K562 (cell line): ENCODE data around the gene SYNPO2. TPM values are rescaled to one million over a fixed set of nuclear protein-coding genes. Genes with fewer than 3 reads are reported as not detected.

Source experiments
- ATAC-seq: fragments of 200-7000 bp; cut with Tn5 transposase; 3 replicates; pipeline ENCODE4 v1.9.1; 2020; ENCODE audit warnings: moderate library complexity
- BruUV-seq: library from RNA; stranded (reverse); fragments of 400-500 nt; replicated peaks from 2 replicates; lab custom pipeline; 2021; lab: Mats Ljungman, UMichigan
- CTCF ChIA-PET: fragments of 300-600 bp; formaldehyde crosslinking; extraction: SDS; loops from one replicate; lab custom pipeline; 2021; ENCODE audit warnings: low intra/inter-chr PET ratio; lab: Yijun Ruan, JAX
- POLR2A ChIA-PET: fragments of 300-600, 350-650 bp; sonication (Branson Sonifier 250); formaldehyde crosslinking; extraction: SDS; loops from one replicate; lab custom pipeline; 2021; ENCODE audit warnings: antibody characterized with exemption, inconsistent platforms; lab: Yijun Ruan, JAX
- DNase-seq, 4 experiments: peaks; one replicate each; pipeline versions ENCODE4 v3.0.0 to v3.0.0-alpha.2; 2011 to 2018; ENCODE audit warnings: low spot score in 3 of 4, mixed read lengths in 3 of 4; ENCODE audit errors: extremely low read depth in 1 of 4
- FAIRE-seq: peaks from 2 replicates; lab custom pipeline; 2011; peaks lifted over from hg19 to GRCh38; lab: Jason Lieb, UNC
- H2AFZ ChIP-seq: 2 replicates; pipeline ENCODE4 v1.6.0; 2011; ENCODE audit warnings: low read depth, low read length, control low read depth, inconsistent platforms
- H3K27ac ChIP-seq: fragments of 200-600 bp; 3 replicates; pipeline ENCODE4 v1.8.0; 2011; ENCODE audit warnings: low read depth, mild to moderate bottlenecking, control low read depth, inconsistent platforms, low read length, moderate library complexity, mixed read lengths; ENCODE audit errors: extremely low read depth
- H3K27me3 ChIP-seq, 2 experiments: fragments of 300-600 bp in 1 of 2; 2 replicates in 1 of 2; 3 replicates in 1 of 2; pipeline versions ENCODE4 v1.6.0 to v1.8.0; 2011; ENCODE audit warnings: inconsistent platforms in 2 of 2, low read length in 2 of 2, mild to moderate bottlenecking in 1 of 2, mixed read lengths in 1 of 2, moderate library complexity in 1 of 2; ENCODE audit not compliant: control insufficient read depth in 2 of 2, insufficient read depth in 2 of 2
- H3K36me3 ChIP-seq: fragments of 300-600 bp; 3 replicates; pipeline ENCODE4 v1.8.0; 2011; ENCODE audit warnings: mild to moderate bottlenecking, low read length, inconsistent platforms; ENCODE audit not compliant: control insufficient read depth, insufficient read depth
- H3K4me1 ChIP-seq, 2 experiments: fragments of 200-600 bp in 1 of 2; replicated peaks in 1 of 2; 2 replicates in 1 of 2; 3 replicates in 1 of 2; pipeline versions ENCODE4 v1.5.1 to v1.8.0; 2011; ENCODE audit warnings: inconsistent platforms in 2 of 2, low read length in 2 of 2, mild to moderate bottlenecking in 1 of 2, mixed read lengths in 1 of 2, moderate library complexity in 1 of 2; ENCODE audit not compliant: control insufficient read depth in 2 of 2, insufficient read depth in 2 of 2
- H3K4me2 ChIP-seq: 2 replicates; pipeline ENCODE4 v1.6.1; 2011; ENCODE audit warnings: low read length, control low read depth, inconsistent platforms, mixed read lengths; ENCODE audit not compliant: insufficient read depth
- H3K4me3 ChIP-seq: fragments of 200-600 bp; sonication (generic), shearing (Covaris generic); 2 replicates; pipeline ENCODE4 v1.5.1; 2016; ENCODE audit warnings: control low read depth, inconsistent platforms
- H3K79me2 ChIP-seq: fragments of 200-600 bp; 3 replicates; pipeline ENCODE4 v1.8.0; 2011; ENCODE audit warnings: low read length, inconsistent platforms; ENCODE audit not compliant: control insufficient read depth, insufficient read depth
- H3K9ac ChIP-seq, 2 experiments: 2 replicates each; pipeline versions ENCODE4 v1.6.0 to v1.6.1; 2011; ENCODE audit warnings: low read depth in 2 of 2, low read length in 2 of 2, control low read depth in 1 of 2, inconsistent platforms in 1 of 2, mild to moderate bottlenecking in 1 of 2, mixed read lengths in 1 of 2; ENCODE audit not compliant: insufficient read depth in 1 of 2
- H3K9me1 ChIP-seq: one replicate; pipeline ENCODE4 v1.6.0; 2011; ENCODE audit warnings: inconsistent platforms, mild to moderate bottlenecking, low read length, moderate library complexity; ENCODE audit not compliant: control insufficient read depth, insufficient read depth
- H3K9me3 ChIP-seq: replicated peaks from 2 replicates; pipeline ENCODE4 v1.5.1; 2011; ENCODE audit warnings: low read depth, low read length, inconsistent platforms; ENCODE audit not compliant: control insufficient read depth, insufficient read depth
- H4K20me1 ChIP-seq: replicated peaks from 2 replicates; pipeline ENCODE4 v1.6.1; 2011; ENCODE audit warnings: low read length, inconsistent platforms, mixed read lengths; ENCODE audit not compliant: control insufficient read depth, insufficient read depth
- CHD2 ChIP-seq: IDR thresholded peaks from 2 replicates; pipeline ENCODE4 v1.6.1; 2011; ENCODE audit warnings: low read depth, low read length
- ESRRA ChIP-seq: fragments of 450-650 bp; IDR thresholded peaks from 2 replicates; pipeline ENCODE4 v1.6.1; 2014; ENCODE audit warnings: low read depth, mild to moderate bottlenecking, moderate library complexity, borderline replicate concordance
- ETV5 ChIP-seq: sonication (generic); formaldehyde crosslinking; IDR thresholded peaks from 2 replicates; pipeline ENCODE4 v1.4.0; 2020; ENCODE audit warnings: low read depth, mild to moderate bottlenecking, missing genetic modification reagents
- GATAD2B ChIP-seq: fragments of 450-650 bp; IDR thresholded peaks from 2 replicates; pipeline ENCODE4 v1.6.1; 2017; ENCODE audit warnings: mild to moderate bottlenecking, borderline replicate concordance
- HDAC1 ChIP-seq, 2 experiments: fragments of 450-650 bp; IDR thresholded peaks; 2 replicates each; pipeline ENCODE4 v1.6.1; 2016 to 2017; ENCODE audit warnings: inconsistent platforms in 1 of 2, mild to moderate bottlenecking in 1 of 2, moderate library complexity in 1 of 2
- NR2F6 ChIP-seq: fragments of 450-650 bp; formaldehyde crosslinking; IDR thresholded peaks from 2 replicates; pipeline ENCODE4 v1.4.0; 2020; ENCODE audit warnings: mild to moderate bottlenecking
- SIN3B ChIP-seq: fragments of 450-650 bp; IDR thresholded peaks from 2 replicates; pipeline ENCODE4 v1.6.1; 2017; ENCODE audit warnings: low read depth, mild to moderate bottlenecking, moderate library complexity
- TEAD1 ChIP-seq, 2 experiments: fragments of 450-650 bp in 1 of 2; sonication (generic) in 1 of 2; formaldehyde crosslinking; IDR thresholded peaks; 2 replicates each; pipeline versions ENCODE4 v1.4.0 to v1.8.0; 2020 to 2022; ENCODE audit warnings: mild to moderate bottlenecking in 2 of 2, missing genetic modification reagents in 1 of 2
- ZBTB8A ChIP-seq: fragments of 450-650 bp; IDR thresholded peaks from 2 replicates; pipeline ENCODE4 v1.6.1; 2018; ENCODE audit warnings: mild to moderate bottlenecking, moderate library complexity; ENCODE audit not compliant: partially characterized antibody
- ZKSCAN8 ChIP-seq: fragments of 200-800 bp; sonication (Bioruptor generic); IDR thresholded peaks from 2 replicates; pipeline ENCODE4 v1.6.1; 2016; ENCODE audit warnings: missing genetic modification characterization, missing compliant biosample characterization
- ZNF445 ChIP-seq: fragments of 250-450 bp; sonication (Bioruptor Pico); IDR thresholded peaks from 2 replicates; pipeline ENCODE4 v1.4.0; 2020; ENCODE audit warnings: low read depth, mild to moderate bottlenecking, moderate library complexity
- WGBS: fragments of 100-300 bp; shearing (Covaris generic); methylation state at CpG from one replicate; pipeline ENCODE4 v1.1.6; 2016; ENCODE audit warnings: low coverage, mixed read lengths; ENCODE audit not compliant: insufficient coverage; ENCODE audit errors: missing lambda C conversion rate; 5-methylcytosine and 5-hydroxymethylcytosine counted together
- in situ Hi-C: fragments of 300-500 bp; cut with MboI; formaldehyde crosslinking; loops from 4 replicates; pipeline ENCODE4 v1.15.0; 2018; ENCODE audit warnings: inconsistent platforms, mixed read lengths
- intact Hi-C: fragments of 100-400 bp; cut with micrococcal nuclease; formaldehyde crosslinking; loops from 2 replicates; pipeline ENCODE4 v1.14.2; 2022
- polyA plus RNA-seq, 8 experiments: library from polyadenylated mRNA; depleted of rRNA in 4 of 8; stranded (reverse) in 5 of 8; unstranded in 3 of 8; fragments of >200 nt; fragmentation: Nextera tagmentation in 2 of 8; fragmentation: Illumina TruSeq in 1 of 8; extraction: Ambion mirVana in 2 of 8; extraction: Trizol in 1 of 8; gene quantifications; 2 replicates each; pipeline versions ENCODE4 v1.2.1 to v1.2.3, GENCODE V29; 2011 to 2014; ENCODE audit warnings: inconsistent platforms in 1 of 8, missing spikeins in 1 of 8
- total RNA-seq, 7 experiments: library from RNA; depleted of rRNA in 6 of 7; stranded (reverse); fragments of >200 nt in 6 of 7; fragmentation: Illumina TruSeq in 2 of 7; extraction: Trizol in 2 of 7; gene quantifications; 2 replicates each; pipeline versions ENCODE4 v1.2.1 to v1.2.3, GENCODE V29; 2011 to 2021; ENCODE audit warnings: low replicate concordance in 1 of 7
- TF ChIP-seq, protein P1 (sequence below): fragments of 450-650 bp; IDR thresholded peaks from 2 replicates; pipeline ENCODE4 v1.6.1; 2017; ENCODE audit warnings: mild to moderate bottlenecking, moderate library complexity
- TF ChIP-seq, protein P2 (sequence below): fragments of 250-450 bp; sonication (Bioruptor Pico); IDR thresholded peaks from 2 replicates; pipeline ENCODE4 v1.9.0; 2021; ENCODE audit warnings: mild to moderate bottlenecking
- TF ChIP-seq, protein P3 (sequence below): fragments of 450-650 bp; IDR thresholded peaks from 2 replicates; pipeline ENCODE4 v1.7.0; 2016; ENCODE audit warnings: borderline replicate concordance
- TF ChIP-seq, protein P4 (sequence below): fragments of 450-650 bp; IDR thresholded peaks from 2 replicates; pipeline ENCODE4 v1.6.1; 2016; ENCODE audit warnings: mild to moderate bottlenecking
- TF ChIP-seq, protein P5 (sequence below): fragments of 250-450 bp; sonication (Bioruptor Pico); IDR thresholded peaks from 2 replicates; pipeline ENCODE4 v1.8.0; 2022; ENCODE audit warnings: moderate library complexity, mild to moderate bottlenecking, inconsistent platforms

Gene SYNPO2
- total and polyA plus RNA-seq, 9 of the 15 experiments (the other 6 are each of a cell fraction or from before 2014, with no cell fraction given), result 0.03 to 0.18 TPM; not detected in 7

DNA sequence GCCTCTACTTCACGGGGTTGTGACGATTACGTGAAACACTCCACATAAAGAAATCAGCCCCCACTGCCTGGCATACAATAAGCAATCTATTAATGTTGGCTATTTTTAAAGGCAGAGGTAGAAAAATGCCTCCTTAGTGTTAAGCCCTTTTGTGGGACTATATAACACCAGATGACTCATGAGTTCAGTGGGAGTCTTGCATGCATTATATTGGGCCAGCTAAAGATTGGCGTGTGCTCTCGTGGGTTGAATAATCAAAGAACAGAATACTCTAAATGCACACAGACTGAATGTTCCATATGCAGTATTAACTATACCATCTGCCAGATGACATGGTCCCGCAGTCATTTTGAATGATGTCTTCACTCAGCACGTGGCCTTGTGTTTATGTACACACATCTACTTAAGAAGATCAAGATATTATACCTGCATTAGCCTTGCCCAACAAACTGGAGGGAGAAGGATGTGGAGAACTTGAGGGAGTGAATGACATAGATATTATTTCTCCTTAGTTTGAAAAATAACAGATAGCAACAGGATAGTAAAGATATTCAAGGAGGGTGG lies 162.0 kb downstream of the SYNPO2 start:
- FAIRE-seq (no peak), DNase-seq (no peak), ATAC-seq (no peak)
- Histone ChIP-seq H2AFZ (peak overlapping the region; percentile 12; the same call in 1 of the 2 replicates), H3K27me3 (peaks cover 0 to 9% of the 10 kb centered on the region in 2 experiments; a peak in 3 of 5 replicates), H3K9ac (no peak overlapping the region), H3K9me3 (no peaks in the 10 kb centered on the region), H3K79me2 (no peaks in the 10 kb centered on the region), H3K9me1 (no peaks in the 10 kb centered on the region), H4K20me1 (no peaks in the 10 kb centered on the region), H3K4me1 (no peaks in the 10 kb centered on the region), H3K36me3 (no peaks in the 10 kb centered on the region), H3K4me3 (no peak overlapping the region), H3K4me2 (no peak overlapping the region; the same call in 1 of the 2 replicates), H3K27ac (no peak overlapping the region)
- BruUV-seq, result no TSS peak
- ChIA-PET CTCF (no interaction called here), POLR2A (no interaction called here)
- in situ Hi-C loops (no loop called here), intact Hi-C loops (no loop called here)
- 1% methylated on average over 7 of the region's 7 CpGs for WGBS
- no peak for TF ChIP-seq CHD2
- TF ChIP-seq, protein P1, sequence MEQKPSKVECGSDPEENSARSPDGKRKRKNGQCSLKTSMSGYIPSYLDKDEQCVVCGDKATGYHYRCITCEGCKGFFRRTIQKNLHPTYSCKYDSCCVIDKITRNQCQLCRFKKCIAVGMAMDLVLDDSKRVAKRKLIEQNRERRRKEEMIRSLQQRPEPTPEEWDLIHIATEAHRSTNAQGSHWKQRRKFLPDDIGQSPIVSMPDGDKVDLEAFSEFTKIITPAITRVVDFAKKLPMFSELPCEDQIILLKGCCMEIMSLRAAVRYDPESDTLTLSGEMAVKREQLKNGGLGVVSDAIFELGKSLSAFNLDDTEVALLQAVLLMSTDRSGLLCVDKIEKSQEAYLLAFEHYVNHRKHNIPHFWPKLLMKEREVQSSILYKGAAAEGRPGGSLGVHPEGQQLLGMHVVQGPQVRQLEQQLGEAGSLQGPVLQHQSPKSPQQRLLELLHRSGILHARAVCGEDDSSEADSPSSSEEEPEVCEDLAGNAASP, result no peak
- no peak for TF ChIP-seq ESRRA
- no peak for TF ChIP-seq ZBTB8A
- TF ChIP-seq, protein P2, sequence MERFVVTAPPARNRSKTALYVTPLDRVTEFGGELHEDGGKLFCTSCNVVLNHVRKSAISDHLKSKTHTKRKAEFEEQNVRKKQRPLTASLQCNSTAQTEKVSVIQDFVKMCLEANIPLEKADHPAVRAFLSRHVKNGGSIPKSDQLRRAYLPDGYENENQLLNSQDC (CRISPR knock-in tag), result no peak
- TF ChIP-seq, protein P3, sequence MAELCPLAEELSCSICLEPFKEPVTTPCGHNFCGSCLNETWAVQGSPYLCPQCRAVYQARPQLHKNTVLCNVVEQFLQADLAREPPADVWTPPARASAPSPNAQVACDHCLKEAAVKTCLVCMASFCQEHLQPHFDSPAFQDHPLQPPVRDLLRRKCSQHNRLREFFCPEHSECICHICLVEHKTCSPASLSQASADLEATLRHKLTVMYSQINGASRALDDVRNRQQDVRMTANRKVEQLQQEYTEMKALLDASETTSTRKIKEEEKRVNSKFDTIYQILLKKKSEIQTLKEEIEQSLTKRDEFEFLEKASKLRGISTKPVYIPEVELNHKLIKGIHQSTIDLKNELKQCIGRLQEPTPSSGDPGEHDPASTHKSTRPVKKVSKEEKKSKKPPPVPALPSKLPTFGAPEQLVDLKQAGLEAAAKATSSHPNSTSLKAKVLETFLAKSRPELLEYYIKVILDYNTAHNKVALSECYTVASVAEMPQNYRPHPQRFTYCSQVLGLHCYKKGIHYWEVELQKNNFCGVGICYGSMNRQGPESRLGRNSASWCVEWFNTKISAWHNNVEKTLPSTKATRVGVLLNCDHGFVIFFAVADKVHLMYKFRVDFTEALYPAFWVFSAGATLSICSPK, result no peak
- no peak for TF ChIP-seq NR2F6
- no peak for TF ChIP-seq GATAD2B
- no peak for TF ChIP-seq HDAC1 (IDR thresholded peaks at IDR 0.05)
- no peak for TF ChIP-seq ETV5 (CRISPR knock-in tag)
- no peak for TF ChIP-seq TEAD1 (CRISPR knock-in tag; IDR thresholded peaks at IDR 0.05)
- TF ChIP-seq ZKSCAN8 (CRISPR knock-in tag), result no peak
- TF ChIP-seq, protein P4, sequence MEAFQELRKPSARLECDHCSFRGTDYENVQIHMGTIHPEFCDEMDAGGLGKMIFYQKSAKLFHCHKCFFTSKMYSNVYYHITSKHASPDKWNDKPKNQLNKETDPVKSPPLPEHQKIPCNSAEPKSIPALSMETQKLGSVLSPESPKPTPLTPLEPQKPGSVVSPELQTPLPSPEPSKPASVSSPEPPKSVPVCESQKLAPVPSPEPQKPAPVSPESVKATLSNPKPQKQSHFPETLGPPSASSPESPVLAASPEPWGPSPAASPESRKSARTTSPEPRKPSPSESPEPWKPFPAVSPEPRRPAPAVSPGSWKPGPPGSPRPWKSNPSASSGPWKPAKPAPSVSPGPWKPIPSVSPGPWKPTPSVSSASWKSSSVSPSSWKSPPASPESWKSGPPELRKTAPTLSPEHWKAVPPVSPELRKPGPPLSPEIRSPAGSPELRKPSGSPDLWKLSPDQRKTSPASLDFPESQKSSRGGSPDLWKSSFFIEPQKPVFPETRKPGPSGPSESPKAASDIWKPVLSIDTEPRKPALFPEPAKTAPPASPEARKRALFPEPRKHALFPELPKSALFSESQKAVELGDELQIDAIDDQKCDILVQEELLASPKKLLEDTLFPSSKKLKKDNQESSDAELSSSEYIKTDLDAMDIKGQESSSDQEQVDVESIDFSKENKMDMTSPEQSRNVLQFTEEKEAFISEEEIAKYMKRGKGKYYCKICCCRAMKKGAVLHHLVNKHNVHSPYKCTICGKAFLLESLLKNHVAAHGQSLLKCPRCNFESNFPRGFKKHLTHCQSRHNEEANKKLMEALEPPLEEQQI, result no peak
- no peak for TF ChIP-seq SIN3B
- TF ChIP-seq, protein P5, sequence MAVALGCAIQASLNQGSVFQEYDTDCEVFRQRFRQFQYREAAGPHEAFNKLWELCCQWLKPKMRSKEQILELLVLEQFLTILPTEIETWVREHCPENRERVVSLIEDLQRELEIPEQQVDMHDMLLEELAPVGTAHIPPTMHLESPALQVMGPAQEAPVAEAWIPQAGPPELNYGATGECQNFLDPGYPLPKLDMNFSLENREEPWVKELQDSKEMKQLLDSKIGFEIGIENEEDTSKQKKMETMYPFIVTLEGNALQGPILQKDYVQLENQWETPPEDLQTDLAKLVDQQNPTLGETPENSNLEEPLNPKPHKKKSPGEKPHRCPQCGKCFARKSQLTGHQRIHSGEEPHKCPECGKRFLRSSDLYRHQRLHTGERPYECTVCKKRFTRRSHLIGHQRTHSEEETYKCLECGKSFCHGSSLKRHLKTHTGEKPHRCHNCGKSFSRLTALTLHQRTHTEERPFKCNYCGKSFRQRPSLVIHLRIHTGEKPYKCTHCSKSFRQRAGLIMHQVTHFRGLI (CRISPR knock-in tag), result no peak
- TF ChIP-seq ZNF445 (CRISPR knock-in tag), result no peak
